CD4-positive, alpha-beta T cell treated with Interleukin-12 subunit alpha and Interleukin-12 subunit beta, for 1 hour (primary cell): ENCODE data around the gene CRYBG1.
"Not testable (repeated sequence)": the region's sequence is repeated elsewhere in the genome, so short reads cannot be mapped to it uniquely, and the experiment has no call there.

ENCODE experiments used
- DNase-seq: peaks from one replicate; pipeline ENCODE4 v3.0.0-alpha.2; 2020

The CRYBG1 gene

GRCh38 chr6:106528521-106528920 lies 168.0 kb downstream of the CRYBG1 start:
- DNase-seq, result no peak

- DNase-seq, result no peak
Observed at GRCh38 chr6:106529438-106529837, 168.9 kb downstream of the CRYBG1 start.

GRCh38 chr6:106530026-106530425 lies 169.5 kb downstream of the CRYBG1 start:
- no peak for DNase-seq

GRCh38 chr6:106530502-106530901 lies 170.0 kb downstream of the CRYBG1 start:
- DNase-seq, result no peak

- no peak for DNase-seq
Observed at GRCh38 chr6:106533054-106533453, 172.5 kb downstream of the CRYBG1 start.

GRCh38 chr6:106534004-106534403 lies 173.5 kb downstream of the CRYBG1 start:
- DNase-seq, result no peak

- DNase-seq, result no peak
Observed at GRCh38 chr6:106534564-106534982, 174.1 kb downstream of the CRYBG1 start.

GRCh38 chr6:106535012-106535411 lies 174.5 kb downstream of the CRYBG1 start:
- no peak for DNase-seq

GRCh38 chr6:106536357-106536756 lies 175.8 kb downstream of the CRYBG1 start:
- DNase-seq, result no peak

- no peak for DNase-seq
Observed at GRCh38 chr6:106536851-106537250, 176.3 kb downstream of the CRYBG1 start.

- DNase-seq, result no peak
Observed at GRCh38 chr6:106537662-106538061, 177.1 kb downstream of the CRYBG1 start.

GRCh38 chr6:106538145-106538544 lies 177.6 kb downstream of the CRYBG1 start:
- no peak for DNase-seq

- DNase-seq, result no peak
Observed at GRCh38 chr6:106539936-106540335, 179.4 kb downstream of the CRYBG1 start.

- no peak for DNase-seq
Observed at GRCh38 chr6:106540432-106540831, 179.9 kb downstream of the CRYBG1 start.

GRCh38 chr6:106540907-106541306 lies 180.4 kb downstream of the CRYBG1 start:
- DNase-seq, result no peak

- DNase-seq, result no peak
Observed at GRCh38 chr6:106546261-106546690, 185.8 kb downstream of the CRYBG1 start.

GRCh38 chr6:106546691-106547414 lies 186.3 kb downstream of the CRYBG1 start:
- DNase-seq, result no peak

GRCh38 chr6:106547601-106548453 lies 187.3 kb downstream of the CRYBG1 start:
- DNase-seq, result peak; percentile 43

- not testable (repeated sequence) for DNase-seq
Observed at GRCh38 chr6:106548926-106549455, 188.5 kb downstream of the CRYBG1 start.

- no peak for DNase-seq
Observed at GRCh38 chr6:106549521-106549920, 189.0 kb downstream of the CRYBG1 start.

GRCh38 chr6:106551155-106551554 lies 190.6 kb downstream of the CRYBG1 start:
- no peak for DNase-seq

- no peak for DNase-seq
Observed at GRCh38 chr6:106553440-106553839, 192.9 kb downstream of the CRYBG1 start.

- DNase-seq, result no peak
Observed at GRCh38 chr6:106555767-106556166, 195.2 kb downstream of the CRYBG1 start.
